HEK293 (cell line): ENCODE results near the gene BEST3.

ENCODE experiments used
- GLI4 ChIP-seq: fragments of 450-650 bp; formaldehyde crosslinking; IDR thresholded peaks from 2 replicates; pipeline ENCODE4 v1.5.1; 2016; ENCODE audit warnings: missing biosample characterization, missing genetic modification characterization
- PBX3 ChIP-seq: sonication (generic); formaldehyde crosslinking; IDR thresholded peaks from 2 replicates; pipeline ENCODE4 v1.8.1; 2022; ENCODE audit warnings: mild to moderate bottlenecking, moderate library complexity, missing genetic modification reagents

- TF ChIP-seq GLI4 (tag by site-specific recombination) (no peak), PBX3 (CRISPR knock-in tag) (no peak)
Measured at GRCh38 chr12:69685810-69686209, 13.3 kb downstream of the BEST3 start.
